Activated CD8-positive, alpha-beta memory T cell treated with anti-CD3 and anti-CD28 coated beads, Interleukin-2, amount 50 U/mL, for 24 hours (primary cell): ENCODE data around the gene RALBP1.

Experiments used
- DNase-seq: peaks from one replicate; pipeline ENCODE4 v3.0.0-alpha.2; 2020; ENCODE audit errors: extremely low read depth

RALBP1 gene

GRCh38 chr18:9547782-9548181 lies 72.5 kb downstream of the RALBP1 start:
- no peak for DNase-seq

DNA sequence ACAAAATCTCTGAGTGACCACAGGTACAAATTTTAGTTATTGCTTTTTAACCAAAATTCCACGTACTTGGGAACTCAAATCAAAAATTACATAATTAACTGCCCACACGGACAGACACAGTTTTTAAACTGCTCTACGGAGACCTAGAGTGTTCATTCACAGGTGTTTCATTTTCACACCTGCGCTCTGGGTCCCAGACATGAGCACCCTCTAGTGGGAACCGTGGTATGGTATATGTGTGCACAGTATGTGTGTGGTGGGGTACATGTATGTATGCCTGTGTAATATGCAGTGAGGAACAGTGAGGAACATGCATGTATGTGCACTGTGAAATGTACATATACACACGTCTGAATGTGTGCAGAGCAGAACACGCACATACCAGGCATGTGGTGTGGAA lies 74.1 kb downstream of the RALBP1 start:
- no peak for DNase-seq

- no peak for DNase-seq
Observed at GRCh38 chr18:9550429-9550828, 75.1 kb downstream of the RALBP1 start.

- DNase-seq: no peak
Observed at GRCh38 chr18:9552191-9552590, 76.9 kb downstream of the RALBP1 start.

DNA sequence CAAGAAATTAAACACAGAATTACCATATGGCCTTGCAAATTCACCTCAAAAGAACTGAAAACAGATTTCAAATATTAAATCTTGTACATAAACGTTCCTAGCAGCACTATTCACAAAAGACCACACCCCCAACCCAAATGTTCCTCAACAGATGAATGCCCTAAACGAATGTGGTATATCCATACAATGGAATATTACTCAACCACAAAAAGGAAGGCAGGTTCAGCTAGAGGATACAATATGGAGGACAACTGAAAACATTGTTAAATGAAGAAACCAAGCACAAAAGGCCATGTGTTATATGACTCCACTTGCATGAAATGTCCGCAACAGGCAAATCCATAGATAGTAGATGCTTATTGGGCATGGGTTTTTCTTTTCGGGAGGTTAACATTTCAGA lies 77.3 kb downstream of the RALBP1 start:
- no peak for DNase-seq

GRCh38 chr18:9557250-9557943 lies 82.1 kb downstream of the RALBP1 start:
- DNase-seq: no peak

DNA sequence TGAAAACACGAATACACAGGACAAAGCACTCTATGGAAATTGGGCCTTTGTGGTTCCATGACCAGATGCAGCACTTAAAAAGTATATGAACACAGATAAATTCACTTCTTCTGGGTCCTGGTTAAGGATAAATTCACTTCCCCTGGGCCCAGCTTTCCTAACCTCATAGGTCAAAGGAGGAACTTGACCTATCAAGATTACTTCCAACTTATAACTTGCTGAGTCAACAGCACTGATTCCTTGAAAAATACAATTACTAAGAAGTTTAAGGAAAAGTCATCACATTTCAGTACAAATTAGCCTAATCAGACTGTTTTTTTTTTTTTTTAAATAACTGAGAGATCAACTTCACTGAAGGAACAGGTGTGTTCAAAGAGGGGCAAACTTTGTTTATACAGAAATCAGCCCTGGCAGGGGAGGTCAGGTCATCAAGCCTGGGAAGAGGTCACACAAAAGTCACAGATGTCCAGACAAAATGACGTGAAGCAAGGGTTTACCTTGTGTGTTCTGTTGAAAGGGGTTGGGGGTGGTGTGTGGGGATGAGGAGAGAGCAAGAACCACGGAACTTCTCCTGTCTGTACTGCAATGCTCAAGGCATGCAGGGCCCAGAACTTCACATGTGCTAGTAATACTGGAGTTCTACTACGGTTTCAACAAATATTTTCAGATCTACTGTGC lies 83.2 kb downstream of the RALBP1 start:
- no peak for DNase-seq

- no peak for DNase-seq
Observed at GRCh38 chr18:9559253-9559652, 83.9 kb downstream of the RALBP1 start.

DNA sequence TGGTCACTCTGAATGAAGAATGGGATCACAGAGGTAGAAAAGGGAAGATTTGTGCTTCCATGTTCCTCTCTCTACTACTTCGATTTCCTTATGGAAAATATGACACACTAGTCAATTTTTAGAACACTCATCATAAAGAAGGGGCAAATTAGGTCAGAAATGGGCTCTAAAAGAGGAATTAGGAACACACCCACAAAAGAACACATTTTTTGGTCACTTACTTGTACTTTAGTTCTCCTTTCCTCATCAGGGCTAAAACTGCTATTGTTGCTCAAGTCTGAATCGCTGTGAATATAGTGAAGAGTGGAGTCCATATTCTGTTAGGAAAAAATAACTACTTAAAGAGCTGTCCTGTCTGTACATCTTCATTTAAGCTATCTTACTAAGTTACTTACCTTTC lies 86.4 kb downstream of the RALBP1 start:
- no peak for DNase-seq

- no peak for DNase-seq
Observed at GRCh38 chr18:9562584-9562983, 87.3 kb downstream of the RALBP1 start.

- DNase-seq: no peak
Observed at GRCh38 chr18:9563331-9563730, 88.0 kb downstream of the RALBP1 start.

DNA sequence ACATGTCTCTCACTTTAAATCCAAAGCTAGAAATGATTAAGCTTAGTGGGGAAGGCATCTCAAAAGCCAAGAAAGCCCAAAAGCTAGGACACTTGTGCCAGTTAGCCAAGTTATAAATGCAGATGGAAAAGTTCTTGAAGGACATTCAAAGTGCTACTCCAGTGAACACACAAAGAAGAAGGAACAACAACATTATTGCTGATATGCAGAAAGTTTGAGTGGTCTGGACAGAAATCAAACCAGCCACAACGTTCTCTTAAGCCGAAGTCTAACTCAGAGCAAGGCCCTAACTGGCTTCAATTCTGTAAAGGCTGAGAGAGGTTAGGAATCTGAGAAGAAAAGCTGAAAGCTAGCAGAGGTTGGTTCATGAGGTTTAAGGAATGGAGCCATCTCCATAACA lies 90.1 kb downstream of the RALBP1 start:
- DNase-seq: no peak

- DNase-seq: no peak
Observed at GRCh38 chr18:9568186-9568585, 92.9 kb downstream of the RALBP1 start.

DNA sequence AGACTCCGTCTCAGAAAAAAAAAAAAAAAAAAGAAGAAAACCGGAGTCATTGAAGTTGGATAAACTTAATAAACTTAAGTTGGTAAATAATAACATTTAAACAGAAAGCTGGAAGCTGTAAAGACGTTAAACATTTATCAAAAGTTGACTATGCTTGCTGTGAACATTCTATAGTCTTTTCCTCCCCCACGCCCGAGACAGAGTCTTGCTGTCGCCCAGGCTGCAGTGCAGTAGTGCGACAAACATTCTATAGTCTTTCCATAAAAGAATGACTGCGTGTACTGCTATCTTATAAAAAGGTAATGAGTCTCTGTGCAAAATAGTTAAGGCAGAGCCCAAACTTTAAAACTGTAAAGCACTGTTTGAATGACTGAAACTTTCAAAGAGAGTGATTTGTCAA lies 93.9 kb downstream of the RALBP1 start:
- no peak for DNase-seq

- no peak for DNase-seq
Observed at GRCh38 chr18:9570255-9570654, 94.9 kb downstream of the RALBP1 start.

DNA sequence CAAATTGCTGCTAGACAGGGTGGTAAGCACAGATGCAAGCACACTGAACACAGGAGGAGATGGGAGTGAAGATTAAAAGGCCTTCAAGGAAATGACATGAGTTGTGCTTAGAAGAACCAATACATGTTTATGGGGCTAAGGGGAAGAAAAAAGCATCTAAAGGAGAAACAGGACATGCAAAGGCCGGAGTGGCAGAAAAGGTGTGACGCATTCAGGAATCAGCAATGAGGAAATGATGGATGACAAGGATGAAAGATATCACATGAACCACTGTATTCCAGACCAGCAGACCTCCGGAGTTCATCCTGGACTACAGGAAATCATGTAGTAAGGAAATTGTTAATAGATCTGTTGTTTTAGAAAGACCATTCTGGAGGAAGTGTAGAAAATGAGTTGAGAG lies 96.2 kb downstream of the RALBP1 start:
- DNase-seq: no peak

DNA sequence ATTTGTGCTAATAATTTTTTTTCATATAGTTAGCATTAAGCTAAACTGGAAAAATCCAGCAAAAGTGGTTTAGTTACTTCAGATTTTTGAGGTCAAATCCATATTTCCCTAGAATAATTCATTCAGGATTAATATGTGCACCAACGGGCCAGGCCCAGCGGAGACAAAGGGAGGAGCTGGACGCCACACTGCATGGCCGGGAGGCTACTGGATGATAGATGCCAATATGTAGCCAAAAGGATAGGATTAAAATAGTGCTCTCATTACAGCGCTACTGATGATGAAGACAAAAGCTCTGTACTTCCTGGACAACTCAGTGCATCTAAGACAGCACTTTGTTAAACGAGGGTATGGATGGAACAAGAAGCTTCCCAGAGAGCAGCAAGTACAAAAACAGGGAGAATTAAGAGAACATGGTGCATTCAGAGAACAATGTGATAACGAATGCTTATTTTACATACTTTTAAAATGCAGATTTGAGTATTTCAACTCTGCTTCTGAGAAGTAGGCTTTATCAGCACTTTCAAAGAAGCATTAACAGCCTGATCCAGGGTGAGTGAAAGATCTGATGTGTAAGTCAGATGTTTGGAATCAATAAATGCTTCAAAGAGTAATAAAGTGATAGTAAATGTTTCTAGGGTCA lies 99.3 kb downstream of the RALBP1 start:
- DNase-seq: no peak

DNA sequence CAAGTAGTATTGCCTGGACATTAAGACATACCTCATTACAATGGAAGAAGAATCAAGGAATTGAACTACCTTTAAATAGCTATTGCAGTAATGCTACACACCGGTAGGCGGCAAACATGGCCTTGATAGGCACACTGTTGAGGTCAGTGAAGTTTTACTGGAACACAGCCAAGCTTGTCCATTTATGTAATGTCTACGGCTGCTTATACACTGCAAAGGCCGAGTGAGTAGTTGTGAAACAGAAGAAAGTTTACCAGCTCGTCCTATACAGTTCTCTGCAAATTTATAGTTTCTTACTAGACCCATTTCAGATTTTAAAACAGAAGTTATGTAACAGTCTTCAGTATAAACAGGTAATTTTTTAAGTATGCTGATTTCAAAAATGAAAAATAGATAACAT lies 100.2 kb downstream of the RALBP1 start:
- DNase-seq: no peak

DNA sequence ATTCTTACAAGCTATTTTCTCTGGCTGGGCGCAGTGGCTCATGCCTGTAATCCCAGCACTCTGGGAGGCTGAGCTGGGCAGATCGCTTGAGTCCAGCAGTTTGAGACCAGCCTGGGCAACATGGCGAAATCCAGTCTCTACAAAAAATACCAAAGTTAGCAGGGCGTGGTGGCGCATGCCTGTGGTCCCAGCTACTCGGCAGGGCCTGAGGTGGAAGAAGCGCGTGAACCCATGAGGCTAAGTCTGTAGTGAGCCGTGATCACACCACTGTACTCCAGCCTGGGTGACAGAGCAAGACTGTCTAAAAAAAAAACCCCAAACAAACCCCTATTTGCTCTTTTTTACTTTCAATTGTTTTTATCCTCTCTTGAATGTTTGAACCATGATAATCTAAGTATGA lies 102.0 kb downstream of the RALBP1 start:
- DNase-seq: no peak

DNA sequence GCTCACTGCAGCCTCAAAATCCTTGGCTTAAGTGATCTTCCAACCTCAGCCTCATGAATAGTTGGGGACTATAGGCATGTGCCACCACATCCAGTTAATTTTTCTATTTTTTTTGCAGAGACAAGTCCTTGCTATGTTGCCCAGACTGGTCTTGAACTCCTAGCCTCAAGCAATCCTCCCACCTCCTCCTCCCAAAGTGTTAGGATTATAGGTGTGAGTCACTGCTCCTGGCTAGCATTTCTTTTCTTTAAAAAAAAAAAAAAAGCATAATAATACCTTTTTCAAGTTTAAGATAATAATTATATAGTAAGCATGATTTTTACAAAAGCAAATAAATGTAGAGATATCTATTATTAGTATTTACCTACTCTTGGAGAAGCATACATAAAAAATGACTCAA lies 103.0 kb downstream of the RALBP1 start:
- no peak for DNase-seq

DNA sequence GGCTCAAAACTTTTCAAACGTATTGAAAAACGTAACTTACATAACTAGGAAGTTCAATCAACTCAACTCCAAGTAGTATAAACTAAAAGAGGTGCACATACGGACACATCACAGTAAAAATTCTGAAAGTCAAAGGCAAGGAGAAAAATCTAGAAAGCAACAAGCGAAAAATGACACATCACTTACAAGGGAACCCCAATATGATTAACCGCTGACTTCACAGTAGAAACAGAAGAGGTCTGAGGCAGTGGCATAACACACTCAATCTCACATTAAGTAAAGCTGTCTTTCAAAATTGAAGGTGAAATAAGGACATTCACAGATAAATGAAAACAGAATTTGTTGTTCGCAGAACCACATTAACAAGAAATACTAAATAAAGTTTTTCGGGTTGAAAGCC lies 106.4 kb downstream of the RALBP1 start:
- no peak for DNase-seq

DNA sequence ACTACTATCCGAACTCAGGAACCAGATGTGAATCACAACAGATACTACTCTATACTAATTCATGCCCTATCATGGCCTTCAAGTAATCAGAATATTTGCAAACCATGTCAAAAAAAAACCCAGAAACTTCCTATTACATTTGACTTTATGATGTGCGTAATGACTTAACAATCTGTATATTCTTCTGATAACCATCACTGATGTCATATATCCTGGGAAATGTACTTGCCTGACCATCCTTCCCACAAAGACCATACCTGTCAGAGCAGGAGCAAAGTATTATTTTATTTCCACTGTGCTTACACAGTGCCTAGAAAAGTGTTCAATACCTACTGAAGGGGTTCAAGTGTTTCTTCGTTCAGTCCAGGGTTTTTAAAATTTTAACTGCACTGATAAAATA lies 111.5 kb downstream of the RALBP1 start:
- DNase-seq: no peak
